ENCODE measurements around the gene AGBL1.

The AGBL1 gene

DNA sequence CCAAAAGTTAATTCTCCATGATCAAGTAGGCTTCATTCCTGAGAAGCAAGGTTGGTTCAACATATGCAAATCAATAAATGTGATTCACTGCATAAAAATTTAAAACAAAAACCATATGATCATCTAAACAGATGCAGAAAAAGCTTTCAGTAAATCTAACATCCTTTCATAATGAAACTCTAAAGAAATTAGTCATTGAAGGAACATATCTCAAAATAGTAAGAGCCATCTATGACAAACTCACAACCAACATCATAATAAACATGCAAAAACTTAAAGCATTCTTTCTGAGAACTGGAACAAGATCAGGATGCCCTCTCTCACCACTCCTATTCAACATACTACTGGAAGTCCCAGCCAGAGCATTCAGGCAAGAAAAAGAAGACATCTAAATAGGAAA is 254.1 kb downstream of the AGBL1 start:
- no peak for DNase-seq

DNA sequence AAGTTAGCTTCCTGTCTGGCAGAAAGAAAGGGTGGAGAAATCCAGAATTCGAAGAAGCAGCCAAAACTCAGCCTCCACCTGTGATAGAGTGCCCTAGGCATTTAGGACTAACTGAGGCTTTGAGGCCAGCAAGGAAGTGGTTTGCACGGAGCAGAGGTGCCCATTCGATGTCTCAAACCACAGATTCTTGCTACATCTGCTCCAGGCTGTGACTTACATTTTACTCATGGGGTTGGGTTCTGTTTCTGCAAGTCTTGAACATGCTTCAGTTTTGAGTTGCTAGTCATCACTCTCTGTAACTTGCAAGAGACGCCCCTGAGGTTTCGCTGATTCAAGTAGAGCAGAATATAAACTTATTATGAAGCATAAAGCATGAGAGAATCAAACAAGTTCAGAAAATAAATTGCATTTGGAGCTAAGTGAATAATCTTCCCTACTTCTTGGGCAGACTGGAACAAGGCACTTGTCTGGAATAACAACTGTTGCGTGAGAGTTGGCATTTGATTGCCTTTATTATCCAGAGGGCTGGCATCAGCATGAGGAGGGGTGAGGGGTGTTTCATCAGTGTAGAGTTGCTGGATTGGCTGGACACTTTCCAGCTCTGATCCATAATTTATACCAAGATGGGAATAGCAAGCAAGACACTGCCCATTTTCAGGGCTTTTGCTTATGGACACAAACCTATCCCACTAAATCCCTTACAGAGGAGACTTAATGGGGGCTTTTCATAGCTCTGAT is 256.5 kb downstream of the AGBL1 start:
- no peak for DNase-seq

DNA sequence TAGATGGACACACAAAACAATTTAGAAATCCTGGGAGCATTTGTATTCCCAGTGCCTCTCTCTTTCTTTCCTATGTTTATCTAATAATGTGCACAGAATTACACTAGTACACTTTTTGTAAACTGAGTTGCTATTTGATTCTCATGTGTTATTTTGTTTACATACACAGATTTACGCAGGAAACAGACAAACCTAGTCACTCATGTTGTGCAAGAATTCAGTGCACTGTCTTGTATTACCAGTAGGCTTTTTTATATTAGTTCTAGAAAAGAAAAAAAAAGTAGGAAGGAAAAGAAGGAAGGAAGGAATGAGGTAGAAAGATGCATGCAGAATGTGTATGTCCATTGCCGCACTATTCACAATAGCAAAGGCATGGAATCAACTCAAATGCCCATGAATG is 257.4 kb downstream of the AGBL1 start:
- no peak for DNase-seq

DNA sequence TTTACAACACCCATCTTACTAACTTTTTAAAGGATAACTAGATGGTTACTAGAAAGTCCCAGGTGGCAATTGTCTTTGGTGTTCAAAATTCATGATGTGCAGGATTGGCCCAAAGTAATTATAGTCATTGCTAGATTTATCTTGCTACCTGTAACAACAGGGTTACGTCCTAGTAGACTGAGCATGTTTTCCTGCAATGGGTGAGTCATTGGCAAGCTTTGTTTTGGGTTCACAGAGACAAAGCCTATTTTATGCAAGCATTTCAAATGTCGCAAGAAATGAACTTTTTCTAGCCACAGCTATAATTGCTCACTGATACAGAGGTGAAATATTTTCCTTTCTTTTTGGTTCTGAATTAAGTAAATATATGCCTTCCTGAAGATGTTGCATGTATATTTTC is 267.6 kb downstream of the AGBL1 start:
- no peak for DNase-seq

DNA sequence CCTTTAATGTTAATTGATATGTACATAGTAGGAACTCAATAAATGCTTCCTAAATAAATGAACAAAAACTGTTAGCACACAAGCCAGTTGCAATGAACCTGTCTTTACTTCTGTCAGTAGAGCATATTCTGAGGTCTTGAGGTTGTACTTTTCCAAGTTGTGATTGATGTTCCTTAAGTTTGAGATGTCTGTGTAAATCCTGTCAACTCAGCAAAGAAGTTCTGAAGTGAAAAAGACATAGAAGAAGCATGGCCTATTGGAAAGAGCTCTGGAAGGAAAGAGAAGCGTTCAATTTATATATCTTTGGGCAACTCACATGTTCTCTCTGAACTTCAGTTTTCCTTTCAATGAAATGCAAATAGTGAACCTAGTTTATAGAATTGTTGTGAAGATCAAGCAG is 269.9 kb downstream of the AGBL1 start:
- DNase-seq, result no peak

DNA sequence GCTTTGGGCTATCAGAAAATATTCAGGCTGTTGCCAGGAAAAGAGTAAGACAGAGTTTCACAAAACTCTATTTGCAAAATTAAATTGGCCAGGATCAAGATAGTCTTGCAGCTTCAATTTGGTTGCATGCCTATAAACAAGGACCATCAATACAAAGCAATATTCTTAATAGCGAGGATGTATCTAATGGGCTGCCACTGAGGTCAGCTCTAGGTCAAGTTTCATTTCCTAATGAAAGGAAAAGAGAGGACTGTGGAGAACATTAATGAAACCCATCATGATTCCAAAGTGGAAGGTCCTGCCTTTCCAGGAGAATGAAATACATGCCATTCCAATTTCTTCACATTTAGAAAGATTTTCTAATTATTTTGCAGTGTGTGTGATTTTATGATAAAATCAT is 273.5 kb downstream of the AGBL1 start:
- DNase-seq, result no peak

DNA sequence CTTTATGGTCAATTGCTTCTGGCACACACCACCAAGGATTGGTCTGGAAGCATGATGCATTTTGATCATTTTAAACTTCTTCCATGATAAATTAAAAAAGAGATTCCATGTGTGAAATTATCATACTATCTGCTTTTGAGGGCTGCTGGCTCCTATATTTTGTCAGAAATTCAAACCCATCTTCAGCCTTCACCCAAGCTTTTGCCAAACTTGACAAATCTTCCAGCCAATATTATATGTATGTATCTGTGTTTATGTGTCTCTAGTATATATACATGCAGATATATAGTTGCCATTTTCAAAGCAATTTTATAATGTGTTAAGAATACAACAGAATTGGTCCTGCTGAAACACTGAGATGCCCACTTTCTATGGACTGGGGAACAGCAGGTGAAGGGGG is 275.7 kb downstream of the AGBL1 start:
- DNase-seq, result no peak

DNA sequence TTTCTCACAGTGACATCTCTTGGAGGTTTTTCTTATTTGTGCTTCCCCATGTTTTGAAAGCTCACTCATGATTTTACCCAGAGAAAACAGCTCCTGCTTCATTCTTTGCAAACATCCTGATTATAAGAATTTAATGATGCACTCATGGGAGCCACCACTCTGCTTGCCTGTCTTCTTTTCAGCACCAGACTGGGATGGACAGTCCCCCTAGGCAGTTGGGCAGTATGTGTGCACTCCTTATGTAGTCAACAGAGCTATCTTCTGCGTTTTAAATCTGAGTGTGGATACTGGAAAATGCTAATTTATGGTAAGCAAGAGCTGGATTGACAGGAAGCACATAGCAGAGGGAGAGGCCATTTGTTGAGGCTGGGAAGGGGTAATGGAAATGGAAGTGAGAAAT is 276.1 kb downstream of the AGBL1 start:
- DNase-seq, result no peak

DNA sequence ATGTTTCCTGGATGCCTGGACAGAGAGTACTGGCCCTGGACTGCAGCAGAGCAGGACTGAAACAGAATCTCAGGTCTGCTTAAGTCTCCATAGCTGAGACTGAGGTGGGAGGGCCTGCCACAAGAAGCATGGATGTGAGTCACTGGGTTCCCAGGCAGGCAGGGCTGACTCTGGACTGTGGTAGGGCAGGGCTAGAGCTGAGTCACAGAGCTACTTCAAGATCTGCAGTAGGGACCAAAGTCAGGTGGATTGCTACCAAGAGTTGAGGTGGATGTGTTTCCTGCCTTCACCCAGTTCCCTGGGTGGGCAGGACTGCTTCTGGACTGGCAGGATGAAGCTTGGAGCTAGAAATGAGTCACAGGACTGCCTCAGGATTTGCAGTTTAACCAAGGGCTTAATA is 282.9 kb downstream of the AGBL1 start:
- no peak for DNase-seq

DNA sequence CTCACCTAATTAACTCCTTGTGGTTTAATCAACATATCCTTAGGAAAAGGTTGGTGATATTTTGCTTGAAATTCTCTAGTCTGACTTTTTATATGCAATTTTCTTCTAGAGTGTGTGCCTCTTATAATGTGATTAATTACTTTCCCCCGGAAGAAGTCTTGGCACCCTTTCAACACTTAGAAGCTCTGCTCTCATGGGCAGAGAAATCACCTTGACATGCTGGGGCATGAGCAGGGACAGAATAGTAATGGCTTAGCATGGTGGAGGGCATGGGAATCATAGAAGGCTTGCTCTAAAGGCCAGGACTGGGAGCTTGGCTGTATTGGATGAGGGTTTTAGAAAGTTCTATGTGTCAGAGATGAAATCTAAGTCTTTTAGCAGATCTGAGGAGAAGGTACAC is 293.5 kb downstream of the AGBL1 start:
- no peak for DNase-seq

DNA sequence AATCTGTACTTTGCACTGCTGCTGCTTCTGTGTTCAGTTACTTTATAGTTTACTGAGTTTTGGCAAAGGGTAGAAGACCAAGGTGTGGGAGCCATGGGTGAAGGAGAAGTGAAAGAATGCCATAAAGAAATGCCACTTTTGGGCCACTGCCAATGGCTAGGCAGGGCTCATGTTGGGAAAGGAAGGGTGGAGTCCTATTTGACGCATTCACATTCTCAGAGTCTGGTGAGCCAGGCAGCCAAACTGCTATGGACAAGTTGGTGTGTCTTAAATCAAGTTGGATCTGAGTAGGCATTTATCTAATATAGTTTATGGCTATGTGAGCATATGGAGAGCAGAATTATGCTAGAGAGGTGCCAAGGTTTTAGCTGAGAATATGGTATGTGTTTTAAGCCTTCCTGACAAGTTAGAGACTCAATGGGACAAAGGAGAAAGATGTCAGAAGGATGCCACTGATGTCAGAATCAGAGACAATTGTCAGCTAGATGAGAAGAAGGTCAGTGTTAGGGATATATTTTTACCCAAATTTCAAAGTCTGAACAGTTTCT is 296.1 kb downstream of the AGBL1 start:
- no peak for DNase-seq

DNA sequence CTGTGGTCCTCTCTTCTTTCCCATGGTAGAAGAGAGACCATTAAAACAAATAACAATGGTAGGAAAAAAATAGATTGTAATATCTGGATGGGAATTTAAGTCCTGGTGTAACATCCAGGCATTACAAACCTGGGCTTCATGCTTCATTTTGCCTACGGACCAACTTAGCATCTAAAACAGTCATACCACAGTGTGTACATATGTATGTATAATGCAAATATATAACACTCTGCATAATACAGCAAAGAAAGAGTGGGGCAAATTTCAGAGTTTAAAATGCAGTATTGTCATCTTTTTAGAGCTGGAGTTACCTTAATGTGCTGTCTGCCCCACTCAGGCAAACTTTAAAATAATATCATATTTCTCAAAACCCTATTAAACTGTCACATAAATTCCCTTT is 298.2 kb downstream of the AGBL1 start:
- DNase-seq, result no peak

DNA sequence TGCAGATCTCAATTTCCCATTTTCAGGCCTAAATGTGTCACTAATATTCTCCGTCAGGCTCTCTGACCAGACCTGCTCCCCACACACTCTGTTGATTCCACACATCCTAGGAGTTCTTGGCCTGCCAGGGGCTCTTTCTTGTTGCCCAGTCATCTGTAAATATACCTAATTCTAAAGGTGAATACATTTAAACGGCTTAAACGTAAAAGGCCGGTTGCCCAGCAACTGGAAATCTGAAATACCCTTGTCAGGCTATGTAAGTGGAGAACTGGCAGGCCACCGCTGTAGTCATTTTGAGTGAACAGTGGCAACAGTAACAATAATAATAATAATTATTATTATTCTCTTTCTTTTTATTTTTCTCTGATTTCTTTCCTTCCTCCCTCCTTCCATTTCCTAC is 302.7 kb downstream of the AGBL1 start:
- no peak for DNase-seq

DNA sequence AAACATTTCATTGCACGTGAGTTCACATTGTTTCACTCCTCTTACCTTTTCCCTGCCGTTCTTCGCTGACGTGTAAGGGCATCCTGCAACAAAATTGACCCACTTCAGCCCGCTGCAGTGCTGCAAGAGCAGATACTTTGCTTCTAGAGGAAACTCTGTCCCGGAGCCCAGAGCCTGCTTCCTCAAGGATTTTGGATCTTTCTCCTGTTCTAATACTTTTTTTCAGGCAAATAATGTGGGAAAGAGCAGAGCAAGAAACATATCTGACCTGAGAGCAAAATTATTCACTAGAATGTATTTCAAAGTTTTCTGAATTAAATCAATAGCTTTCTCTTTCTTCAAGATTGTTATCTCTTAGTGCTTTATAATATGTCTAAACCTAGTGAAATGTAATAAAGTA is 303.9 kb downstream of the AGBL1 start:
- no peak for DNase-seq

DNA sequence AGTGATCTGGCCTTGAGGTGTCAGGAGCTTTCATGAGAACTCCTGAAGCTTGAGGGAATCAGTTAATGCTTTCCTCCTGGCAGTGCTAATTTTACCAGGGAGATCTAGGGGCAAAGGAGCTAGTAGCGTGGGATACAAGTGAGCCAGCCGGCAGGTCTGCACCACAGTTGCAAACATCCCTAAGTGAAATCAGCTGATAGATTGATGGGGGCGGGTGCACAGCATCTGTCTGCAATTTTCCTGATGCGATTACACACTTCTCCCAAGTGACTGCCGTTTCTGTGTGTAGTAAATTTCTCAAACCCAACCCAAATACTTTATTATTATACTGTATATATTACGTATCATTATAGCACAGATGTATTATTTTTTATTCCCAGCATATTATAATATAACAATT is 304.5 kb downstream of the AGBL1 start:
- DNase-seq, result no peak

DNA sequence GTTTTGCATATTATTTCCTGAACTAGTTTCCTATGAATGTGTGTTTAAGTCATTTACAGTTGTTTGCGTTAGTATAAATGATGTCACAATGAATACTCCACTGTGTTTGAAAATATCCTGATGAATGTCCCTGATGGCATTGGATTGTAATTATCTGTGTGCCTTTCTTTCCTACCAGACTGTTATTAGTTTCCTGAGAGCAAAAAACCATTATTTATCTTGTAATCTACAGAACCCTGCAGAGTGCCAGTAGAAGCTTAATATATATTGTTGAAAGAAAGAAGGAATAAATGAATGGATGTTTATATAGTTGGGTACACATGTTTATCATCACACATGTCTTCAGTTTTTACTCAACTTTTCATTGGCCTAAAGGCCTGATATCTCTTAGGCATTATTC is 312.6 kb downstream of the AGBL1 start:
- no peak for DNase-seq

DNA sequence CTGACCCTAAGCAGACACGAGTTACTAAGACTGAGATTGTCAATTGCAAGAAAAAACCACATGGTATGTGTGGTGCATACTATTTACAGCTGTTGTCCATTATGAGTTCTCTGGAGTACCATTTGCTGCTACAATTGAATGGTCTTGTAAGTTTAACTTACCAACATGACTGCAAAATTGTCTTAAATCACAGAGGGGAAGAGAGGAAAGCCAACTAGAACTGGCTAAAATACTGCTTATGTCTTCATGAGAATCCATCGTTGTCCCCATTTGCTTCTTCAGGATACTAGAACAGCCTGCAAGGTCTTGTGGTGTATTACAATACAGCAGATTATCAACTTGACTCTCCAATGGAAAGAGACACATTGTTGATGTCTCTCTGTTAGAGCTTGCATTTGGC is 313.2 kb downstream of the AGBL1 start:
- no peak for DNase-seq

DNA sequence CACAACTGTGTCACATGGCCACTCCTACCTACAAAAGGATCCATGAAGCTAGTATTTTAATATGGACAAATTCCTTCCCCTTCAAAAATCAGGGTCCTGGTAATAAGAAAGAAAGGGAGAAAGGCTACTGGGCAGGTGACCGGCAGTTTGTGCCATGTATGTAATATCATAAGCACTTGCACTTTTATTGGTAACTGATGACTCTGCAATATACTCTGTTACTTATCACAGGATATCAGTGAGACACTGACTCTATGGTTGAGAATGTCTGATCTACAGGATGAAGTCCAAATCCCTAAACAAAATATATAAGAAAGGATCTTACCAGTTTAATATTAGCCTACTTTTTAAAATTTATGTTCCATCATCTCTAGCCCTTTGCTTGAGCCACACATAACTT is 315.2 kb downstream of the AGBL1 start:
- DNase-seq, result no peak

DNA sequence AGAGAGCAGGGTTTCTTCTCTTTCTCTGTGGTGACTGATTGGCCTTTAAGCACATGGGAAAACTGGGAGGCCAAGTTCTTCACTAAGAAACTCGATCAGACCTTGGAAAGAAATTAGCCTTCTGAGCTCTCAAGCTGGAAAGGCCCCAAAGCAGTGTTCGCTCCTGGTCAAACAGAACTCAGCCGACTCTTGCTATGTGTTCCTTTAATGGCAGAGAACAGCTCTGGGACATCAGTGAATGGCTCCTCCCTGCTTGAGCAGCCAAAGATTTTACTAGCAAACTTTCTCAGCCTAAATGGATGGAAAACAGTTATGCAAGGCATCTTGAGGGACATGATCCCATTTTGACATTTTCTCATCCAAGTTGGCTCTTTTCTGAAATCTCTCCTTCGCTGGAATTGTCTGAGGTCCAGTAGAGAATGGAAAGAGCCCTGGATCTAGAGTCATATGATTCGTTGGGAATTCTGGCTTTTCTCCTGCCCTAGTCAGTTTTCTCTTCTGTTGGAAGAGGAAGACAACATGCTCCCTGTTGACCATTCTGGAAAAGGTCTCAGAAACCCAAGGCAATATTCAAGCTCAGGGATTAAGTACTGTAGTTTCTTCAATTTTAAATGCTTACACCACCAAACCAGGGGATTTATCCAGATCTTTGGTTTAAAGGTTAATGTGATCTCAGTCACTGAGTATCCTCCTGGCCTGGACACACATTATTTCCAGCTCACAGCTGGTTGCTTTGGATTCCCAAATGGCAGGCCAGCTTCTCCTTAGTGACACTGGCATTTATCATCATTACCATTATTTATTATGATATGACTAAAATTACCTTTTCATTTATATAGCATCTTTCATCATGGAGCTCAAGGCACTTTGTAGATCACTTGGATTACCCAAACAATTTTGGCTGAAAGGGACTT is 319.6 kb downstream of the AGBL1 start:
- no peak for DNase-seq

DNA sequence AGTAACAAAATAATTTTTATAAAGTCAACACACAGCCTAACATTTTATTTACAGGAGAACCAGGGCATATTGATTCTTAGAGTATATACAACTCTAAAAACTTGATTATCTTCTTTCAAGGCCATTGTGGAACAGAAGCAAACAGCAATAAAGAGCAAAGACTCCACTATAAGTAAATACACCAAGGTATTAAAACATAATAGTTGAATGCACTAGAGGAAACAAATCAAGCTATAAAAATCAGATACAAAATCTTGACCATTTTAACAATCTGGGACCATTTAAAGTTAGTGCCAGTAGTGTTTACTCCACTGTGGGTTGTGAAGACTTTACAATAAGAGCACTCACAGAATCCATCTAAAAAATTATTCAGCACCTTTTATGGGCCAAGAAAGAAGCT is 323.6 kb downstream of the AGBL1 start:
- DNase-seq, result no peak

DNA sequence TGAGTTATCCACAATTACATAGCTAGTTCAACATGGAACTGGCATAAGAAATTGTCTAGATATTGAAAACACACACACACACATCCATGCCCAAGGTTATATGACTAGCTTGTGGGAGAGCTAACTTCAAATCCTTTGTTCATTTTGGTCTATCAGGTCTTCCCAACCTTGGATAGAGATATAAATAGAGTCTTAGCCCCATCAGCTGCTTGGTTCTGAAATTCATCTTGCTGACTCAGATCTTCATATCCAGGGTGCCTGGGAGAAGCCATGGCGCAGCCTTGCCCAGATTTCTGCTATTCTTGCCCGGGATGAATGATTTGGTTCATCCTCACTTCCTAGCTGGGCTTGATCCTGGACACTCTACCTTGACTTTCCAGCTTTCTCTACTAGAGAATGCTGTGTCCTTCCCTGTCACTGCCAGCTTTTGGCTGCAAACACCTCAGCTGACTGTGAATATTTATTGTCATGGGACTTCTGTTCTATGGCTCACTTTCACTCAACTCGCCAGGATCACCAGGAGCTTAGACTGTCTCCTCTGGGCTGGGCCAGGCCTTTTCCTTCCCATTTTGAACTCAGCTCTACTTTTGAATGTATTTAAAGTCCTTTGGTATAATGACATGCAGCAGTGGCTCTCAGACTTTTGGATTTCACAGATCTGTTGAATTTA is 324.4 kb downstream of the AGBL1 start:
- DNase-seq, result no peak

DNA sequence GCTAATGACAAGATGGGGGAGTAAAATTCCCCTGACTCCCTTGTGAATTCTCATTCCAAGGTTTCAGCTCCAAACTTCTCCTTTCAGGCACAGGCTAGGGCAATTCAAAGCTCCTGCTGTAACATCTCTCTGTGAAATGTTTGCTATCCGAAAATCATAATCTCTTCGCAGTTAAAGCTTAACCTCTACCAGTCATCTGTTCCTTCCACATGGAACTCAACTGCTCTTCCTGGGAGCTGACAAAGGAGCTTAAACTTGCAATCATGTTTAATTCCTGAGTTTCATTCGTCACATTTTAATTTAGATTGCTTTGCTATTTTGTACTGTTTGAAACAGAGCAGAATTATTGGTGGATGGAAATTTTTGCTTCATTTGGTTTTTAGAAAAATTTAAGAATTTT is 328.6 kb downstream of the AGBL1 start:
- no peak for DNase-seq

DNA sequence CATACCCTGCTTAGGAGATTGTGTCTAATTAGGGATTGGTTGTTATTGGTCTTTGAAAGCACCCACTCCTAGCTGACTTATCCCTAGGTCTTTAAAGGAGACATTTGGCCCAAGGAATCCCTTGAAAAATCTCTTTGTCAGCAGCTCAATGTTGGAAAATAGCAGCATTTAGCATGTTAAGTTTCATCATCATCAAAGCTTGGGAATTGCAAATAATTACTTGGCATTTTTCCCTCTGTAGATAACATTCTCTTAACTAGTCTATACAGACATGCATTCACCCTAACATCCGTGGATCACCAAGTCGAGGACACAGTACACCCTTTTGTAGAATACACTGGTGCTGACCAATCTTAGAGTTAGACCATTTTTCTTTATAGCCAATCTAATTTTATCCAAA is 332.2 kb downstream of the AGBL1 start:
- DNase-seq, result no peak

DNA sequence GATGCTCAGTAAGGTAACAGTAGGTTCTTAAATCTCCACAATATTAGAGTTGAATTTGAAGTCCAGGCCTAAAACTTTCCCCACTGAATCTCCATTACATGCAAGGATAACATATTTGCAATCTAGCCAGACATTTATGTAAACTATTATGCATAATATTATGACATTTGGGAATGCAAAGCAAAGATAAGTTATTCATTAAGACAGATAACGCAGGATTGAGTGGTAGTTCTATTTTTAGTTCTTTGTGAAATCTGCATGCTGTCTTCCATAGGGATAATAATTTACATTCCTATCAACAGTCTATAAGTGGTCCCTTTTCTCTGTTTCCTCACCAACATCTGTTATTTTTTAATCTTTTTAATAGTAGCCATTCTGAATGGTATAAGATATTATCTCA is 333.5 kb downstream of the AGBL1 start:
- DNase-seq, result no peak
